Fibroblast of the aortic adventitia (primary cell): ENCODE results near the gene CHST12. TPM values are rescaled to one million over a fixed set of nuclear protein-coding genes. Genes with fewer than 3 reads are reported as not detected.

Experiments
- DNase-seq: peaks from one replicate; pipeline ENCODE4 v3.0.0-alpha.2; 2010; ENCODE audit warnings: low read depth
- H3K4me3 ChIP-seq: 2 replicates; pipeline ENCODE4 v1.5.1; 2011; ENCODE audit warnings: low read depth, mild to moderate bottlenecking, control low read depth, low read length, moderate library complexity
- total RNA-seq: library from RNA; depleted of rRNA; stranded (reverse); fragments of >200 nt; gene quantifications from 2 replicates; pipeline ENCODE4 v1.2.3, GENCODE V29; 2012; ENCODE audit warnings: low replicate concordance
- TF ChIP-seq, protein P1 (sequence below): IDR thresholded peaks from 2 replicates; pipeline ENCODE4 v1.5.1; 2011; ENCODE audit warnings: mild to moderate bottlenecking, low read length, control low read depth, inconsistent platforms; ENCODE audit not compliant: insufficient read depth

Gene CHST12
- total RNA-seq, 1 donor: 4.2 TPM

DNA sequence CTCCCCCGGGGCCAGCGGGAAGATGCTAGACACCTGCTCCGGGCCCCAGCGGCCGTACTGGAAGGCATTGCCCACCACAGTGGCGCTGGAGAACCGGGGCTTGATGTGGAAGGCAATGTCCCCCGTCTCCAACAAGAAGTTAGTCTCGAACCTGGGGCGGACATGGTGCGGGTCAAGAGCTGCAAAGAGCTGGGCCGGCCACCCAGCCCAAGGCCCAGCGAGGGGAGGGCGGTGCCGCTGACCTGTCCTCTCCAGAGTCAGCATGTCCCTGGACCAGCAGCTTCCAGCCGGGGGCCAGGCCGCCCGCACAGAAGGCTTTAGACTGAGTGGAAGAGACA lies 72.2 kb downstream of the CHST12 start:
- no peak overlapping the region for H3K4me3 ChIP-seq
- TF ChIP-seq, protein P1, sequence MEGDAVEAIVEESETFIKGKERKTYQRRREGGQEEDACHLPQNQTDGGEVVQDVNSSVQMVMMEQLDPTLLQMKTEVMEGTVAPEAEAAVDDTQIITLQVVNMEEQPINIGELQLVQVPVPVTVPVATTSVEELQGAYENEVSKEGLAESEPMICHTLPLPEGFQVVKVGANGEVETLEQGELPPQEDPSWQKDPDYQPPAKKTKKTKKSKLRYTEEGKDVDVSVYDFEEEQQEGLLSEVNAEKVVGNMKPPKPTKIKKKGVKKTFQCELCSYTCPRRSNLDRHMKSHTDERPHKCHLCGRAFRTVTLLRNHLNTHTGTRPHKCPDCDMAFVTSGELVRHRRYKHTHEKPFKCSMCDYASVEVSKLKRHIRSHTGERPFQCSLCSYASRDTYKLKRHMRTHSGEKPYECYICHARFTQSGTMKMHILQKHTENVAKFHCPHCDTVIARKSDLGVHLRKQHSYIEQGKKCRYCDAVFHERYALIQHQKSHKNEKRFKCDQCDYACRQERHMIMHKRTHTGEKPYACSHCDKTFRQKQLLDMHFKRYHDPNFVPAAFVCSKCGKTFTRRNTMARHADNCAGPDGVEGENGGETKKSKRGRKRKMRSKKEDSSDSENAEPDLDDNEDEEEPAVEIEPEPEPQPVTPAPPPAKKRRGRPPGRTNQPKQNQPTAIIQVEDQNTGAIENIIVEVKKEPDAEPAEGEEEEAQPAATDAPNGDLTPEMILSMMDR: no peak
- no peak for DNase-seq

DNA sequence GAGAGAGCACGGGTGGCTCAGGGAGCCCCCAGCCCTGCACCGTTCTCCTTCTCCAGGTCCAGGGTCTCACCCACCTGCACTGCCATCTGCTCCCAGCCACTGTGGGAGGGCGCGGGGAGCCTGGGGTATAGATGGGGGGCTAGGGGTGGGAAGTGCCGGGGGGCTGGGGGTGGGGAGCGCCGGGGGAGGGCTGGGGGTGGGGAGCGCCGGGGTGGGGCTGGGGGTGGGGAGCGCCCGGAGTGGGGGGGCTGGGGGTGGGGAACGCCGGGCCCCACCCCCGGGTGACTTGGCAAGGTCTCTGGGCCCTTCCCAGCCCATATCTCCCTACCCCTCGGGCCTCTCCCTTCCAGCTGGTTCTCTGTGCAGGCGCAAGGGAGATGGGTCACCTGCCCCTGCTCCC lies 72.9 kb downstream of the CHST12 start, which contains the start of gene GRIFIN:
TSS of gene GRIFIN (minus strand) at position 101 of the 400 bp plus-strand sequence. CDS start at position 86, 15 bp downstream.
- TF ChIP-seq, protein P1: no peak
- no peak within 1 kb of the TSS for H3K4me3 ChIP-seq
- DNase-seq: no peak

DNA sequence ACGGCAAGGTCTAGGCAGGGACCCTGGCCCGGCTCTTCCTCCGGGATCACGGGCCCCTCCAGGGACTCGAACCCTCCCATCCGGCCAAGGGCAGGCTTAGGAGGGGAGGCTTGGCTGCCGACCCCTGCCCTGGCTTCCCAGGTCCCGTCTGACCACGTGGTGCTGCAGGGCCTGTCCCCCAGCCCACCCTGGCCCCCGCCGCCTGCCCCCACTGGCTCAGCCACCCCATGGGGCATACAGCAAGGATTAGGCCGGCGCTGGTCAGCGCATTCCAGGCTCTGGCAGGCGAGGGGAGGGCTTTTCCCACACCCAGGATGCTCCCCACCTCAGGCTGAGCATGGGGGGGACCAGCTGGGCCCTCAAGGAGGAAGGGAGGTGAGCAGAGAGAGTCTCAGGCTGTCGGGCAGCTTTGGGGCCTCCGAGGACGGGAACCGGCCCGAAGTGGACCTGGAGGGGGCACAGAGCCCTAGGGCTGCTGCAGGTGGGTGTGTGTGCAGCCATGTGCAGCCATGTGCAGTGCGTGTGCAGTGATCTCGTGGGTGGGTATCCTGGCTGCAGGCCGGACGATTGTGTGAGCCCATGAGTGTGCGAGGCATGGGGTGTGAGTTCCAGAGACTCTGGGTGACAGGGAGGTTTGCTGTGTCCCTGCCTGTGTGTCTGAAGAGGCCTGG lies 73.5 kb downstream of the CHST12 start:
- no peak overlapping the region for H3K4me3 ChIP-seq
- TF ChIP-seq, protein P1: no peak
- DNase-seq: no peak

DNA sequence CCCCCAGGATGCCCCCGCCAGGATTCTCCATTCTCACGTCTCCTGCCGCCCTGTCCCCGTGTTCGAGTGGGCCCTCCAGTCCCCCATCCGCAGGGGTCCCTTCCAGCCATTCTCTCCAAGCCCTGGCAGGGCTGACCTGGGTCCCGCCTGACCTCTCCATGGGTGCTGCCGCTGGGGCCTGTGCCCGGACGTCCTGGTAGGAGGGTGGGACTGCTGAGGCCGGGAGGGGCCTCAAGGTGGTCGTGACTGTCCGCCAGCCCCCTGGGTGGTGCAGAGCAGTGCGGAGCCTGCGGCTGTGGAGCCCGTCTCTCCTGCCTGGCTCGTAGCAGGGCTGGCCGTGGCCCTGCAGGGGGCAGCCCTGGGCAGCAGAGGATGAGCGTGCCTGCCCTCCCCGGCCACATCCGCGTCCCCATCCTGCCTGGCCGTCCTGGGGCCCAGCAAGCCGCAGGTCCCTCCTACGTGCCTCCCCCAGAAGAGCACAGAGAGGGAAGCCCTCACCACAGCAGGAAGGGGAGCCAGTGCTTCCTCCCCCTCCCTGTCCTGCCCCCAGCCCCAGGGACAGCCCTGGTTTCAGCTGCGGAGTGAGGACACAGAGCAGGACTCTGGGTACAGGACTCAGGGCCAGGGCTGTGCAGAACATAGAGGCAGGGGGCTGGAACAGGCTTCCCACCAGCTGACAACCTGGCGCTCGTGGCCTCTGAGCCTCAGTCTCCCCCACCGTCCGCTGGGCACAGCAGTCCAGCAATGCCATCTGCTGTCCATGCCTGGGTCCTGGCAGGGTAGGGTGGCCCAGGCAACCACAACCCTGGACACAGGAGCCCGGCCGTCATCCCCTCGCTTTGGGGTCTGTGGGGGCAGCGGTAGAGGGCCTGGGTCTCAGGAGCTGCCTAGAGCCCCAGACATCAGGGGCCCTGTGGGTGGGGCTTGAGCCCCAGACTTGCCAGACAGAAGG lies 74.3 kb downstream of the CHST12 start:
- H3K4me3 ChIP-seq: no peak overlapping the region
- TF ChIP-seq, protein P1: peak; percentile 73
- peak; percentile 22 for DNase-seq

DNA sequence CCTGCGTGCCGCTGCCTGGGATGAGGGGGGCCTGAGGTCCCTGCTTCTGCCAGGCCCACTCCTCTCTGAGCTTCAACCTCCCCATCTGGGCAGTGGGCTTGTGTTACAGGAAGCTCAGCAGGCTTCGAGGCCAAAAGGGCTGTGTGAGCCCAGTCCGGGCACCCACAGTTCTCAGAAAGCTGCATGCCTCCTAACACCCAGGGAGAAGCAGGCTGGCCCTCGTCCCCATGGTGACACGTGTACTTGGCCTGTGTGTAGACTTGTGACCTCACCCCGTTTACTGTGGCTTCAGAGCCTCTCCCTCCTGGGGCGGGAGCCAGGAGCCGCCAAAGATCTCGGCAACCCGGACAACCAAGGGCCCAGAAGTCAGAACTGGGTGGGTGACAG lies 75.0 kb downstream of the CHST12 start:
- TF ChIP-seq, protein P1: no peak
- DNase-seq: peak; percentile 66
- no peak overlapping the region for H3K4me3 ChIP-seq

DNA sequence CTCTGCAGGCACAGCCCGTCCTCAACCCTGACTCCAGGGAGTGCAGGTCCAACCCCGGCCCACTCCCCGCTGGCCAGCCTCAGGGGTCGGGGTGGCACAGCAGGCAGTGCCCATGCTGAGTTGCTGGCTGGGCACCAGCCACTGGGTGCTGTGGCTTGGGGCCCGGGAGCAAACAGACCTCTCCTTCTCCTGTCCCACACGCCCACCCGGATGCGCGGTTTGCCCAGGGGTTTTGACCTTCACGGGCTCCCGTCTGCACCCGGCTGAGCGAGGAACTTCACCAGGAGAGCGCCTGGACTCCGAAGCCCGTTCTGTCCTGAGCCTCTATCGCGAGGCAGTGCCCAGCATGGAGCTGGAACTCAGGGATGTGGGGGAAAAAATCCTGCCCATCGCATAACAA lies 75.4 kb downstream of the CHST12 start:
- H3K4me3 ChIP-seq: no peak overlapping the region
- TF ChIP-seq, protein P1: no peak
- no peak for DNase-seq
